Sigmoid colon (tissue), 4 donors: ENCODE results near the gene PDLIM5.

Experiments used
- CTCF ChIP-seq, 4 experiments: fragments of 450-650 bp in 3 of 4; fragments of 200-600 bp in 1 of 4; IDR thresholded peaks; one replicate each; pipeline ENCODE4 v1.5.1; 2016 to 2019; ENCODE audit warnings: antibody characterized with exemption in 4 of 4, mild to moderate bottlenecking in 3 of 4, moderate library complexity in 2 of 4
- POLR2A ChIP-seq, 2 donors: fragments of 450-650 bp; IDR thresholded peaks; one replicate each; pipeline ENCODE4 v1.6.1; 2016; ENCODE audit warnings: antibody characterized with exemption in 2 of 2, mild to moderate bottlenecking in 2 of 2, moderate library complexity in 2 of 2
- POLR2AphosphoS5 ChIP-seq, 4 donors: sonication (generic); formaldehyde crosslinking; IDR thresholded peaks; one replicate each; pipeline ENCODE4 v1.6.1; 2017; ENCODE audit warnings: antibody characterized with exemption in 4 of 4

- TF ChIP-seq CTCF (IDR thresholded peaks at IDR 0.05) (no peak), POLR2AphosphoS5 (IDR thresholded peaks at IDR 0.05) (no peak), POLR2A (IDR thresholded peaks at IDR 0.05) (no peak)
Observed at GRCh38 chr4:94546949-94547348, 95.2 kb downstream of the PDLIM5 start.
